Spinal cord (tissue), 10 donors: ENCODE measurements around the gene CHD1L. TPM values are rescaled to one million over a fixed set of nuclear protein-coding genes. Genes with fewer than 3 reads are reported as not detected.
"Not testable (repeated sequence)": the region's sequence is repeated elsewhere in the genome, so short reads cannot be mapped to it uniquely, and the experiment has no call there.

Experiments
- DNase-seq, 6 donors: peaks; one replicate each; pipeline versions ENCODE4 v3.0.0 to v3.0.0-alpha.2; 2013 to 2015; ENCODE audit warnings: low spot score in 6 of 6, low read depth in 4 of 6
- H3K27ac ChIP-seq: one replicate; pipeline ENCODE4 v1.5.1; 2013; ENCODE audit warnings: low read depth, low read length, control low read depth
- H3K27me3 ChIP-seq: one replicate; pipeline ENCODE4 v1.6.1; 2013; ENCODE audit warnings: low read length; ENCODE audit not compliant: control insufficient read depth, insufficient read depth
- H3K36me3 ChIP-seq: one replicate; pipeline ENCODE4 v1.6.1; 2013; ENCODE audit warnings: low read length; ENCODE audit not compliant: control insufficient read depth, insufficient read depth
- H3K4me1 ChIP-seq: one replicate; pipeline ENCODE4 v1.6.1; 2013; ENCODE audit warnings: low read length; ENCODE audit not compliant: control insufficient read depth, insufficient read depth
- H3K4me3 ChIP-seq: one replicate; pipeline ENCODE4 v1.5.1; 2013; ENCODE audit warnings: low read depth, low read length, control low read depth
- H3K9me3 ChIP-seq: one replicate; pipeline ENCODE4 v1.6.1; 2013; ENCODE audit warnings: low read length; ENCODE audit not compliant: control insufficient read depth, insufficient read depth
- WGBS: methylation state at CpG from one replicate; pipeline ENCODE4 v1.1.5; 2013; ENCODE audit warnings: missing lambda C conversion rate; ENCODE audit not compliant: insufficient coverage; 5-methylcytosine and 5-hydroxymethylcytosine counted together
- polyA plus RNA-seq, 2 donors: library from polyadenylated mRNA; unstranded; fragments of 120-200 nt; gene quantifications; one replicate each; pipeline ENCODE4 v1.2.1, GENCODE V29; 2013; ENCODE audit not compliant: insufficient read length in 2 of 2
- total RNA-seq, 2 donors: library from RNA; depleted of rRNA in 1 of 2; stranded (reverse); fragments of 120-200 nt in 1 of 2; fragments of >200 nt in 1 of 2; gene quantifications; one replicate each; pipeline versions ENCODE4 v1.2.3 to v1.2.4, GENCODE V29; 2013 to 2014
- donor health status: healthy.

CHD1L gene
- total and polyA plus RNA-seq, 4 donors = 31.9 to 41.9 (median 37.8) TPM

DNA sequence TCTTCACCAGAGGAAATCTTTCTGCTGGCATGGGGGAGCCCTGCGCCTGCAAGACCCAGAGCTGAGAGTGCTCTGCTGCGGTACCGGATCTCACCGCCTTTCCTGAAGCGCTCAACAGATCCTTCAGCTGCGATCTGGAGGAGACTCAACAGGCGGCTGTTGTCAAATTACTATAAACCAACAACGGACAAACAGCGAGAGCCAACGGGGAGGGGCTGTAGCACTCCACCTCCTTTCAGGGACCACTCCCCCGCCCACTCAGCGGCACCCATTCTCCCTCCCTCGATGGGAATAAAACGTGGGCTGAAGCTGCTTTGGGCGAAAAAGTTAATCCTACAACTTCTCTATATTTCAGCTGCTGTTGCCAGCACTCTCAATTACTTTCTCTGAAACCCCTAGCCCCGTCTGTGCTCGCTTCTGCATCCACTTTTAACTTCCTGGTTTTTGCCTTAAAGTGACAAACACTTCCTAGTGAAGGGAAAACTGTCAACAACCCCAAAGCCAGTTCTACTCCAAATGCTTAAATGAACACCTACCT is 17.2 kb upstream of the CHD1L start, which contains the start of gene FMO5:
Gene FMO5 (minus strand): TSS at position 147 of the 538 bp plus-strand sequence. CDS start 310 bp downstream, outside the sequence.
- H3K27ac ChIP-seq = peak within 1 kb of the TSS; percentile 17
- no peaks in the 10 kb centered on the region for H3K36me3 ChIP-seq
- DNase-seq = peak in 4 of 6 donors; percentile 19 to 58 (median 43)
- H3K27me3 ChIP-seq = peaks cover 3% of the 10 kb centered on the region
- H3K4me1 ChIP-seq = peaks cover 4% of the 10 kb centered on the region
- peak within 1 kb of the TSS; percentile 61 for H3K4me3 ChIP-seq
- no peaks in the 10 kb centered on the region for H3K9me3 ChIP-seq
- under 1% methylated on average over 17 of the region's 17 CpGs for WGBS

GRCh38 chr1:147231032-147231431 is 11.5 kb upstream of the CHD1L start:
- H3K27ac ChIP-seq, H3K9me3 ChIP-seq, H3K4me1 ChIP-seq, H3K36me3 ChIP-seq, H3K4me3 ChIP-seq, H3K27me3 ChIP-seq, DNase-seq: not testable (repeated sequence)
- WGBS = no CpG with 5 or more reads among the region's 5 CpGs

- not testable (repeated sequence) for H3K4me3 ChIP-seq, H3K27me3 ChIP-seq, H3K36me3 ChIP-seq, DNase-seq, H3K27ac ChIP-seq, H3K4me1 ChIP-seq, H3K9me3 ChIP-seq
- WGBS = 83% methylated on average over 3 of the region's 8 CpGs
These were observed 8.6 kb upstream of the CHD1L start for GRCh38 chr1:147233903-147234302.

DNA sequence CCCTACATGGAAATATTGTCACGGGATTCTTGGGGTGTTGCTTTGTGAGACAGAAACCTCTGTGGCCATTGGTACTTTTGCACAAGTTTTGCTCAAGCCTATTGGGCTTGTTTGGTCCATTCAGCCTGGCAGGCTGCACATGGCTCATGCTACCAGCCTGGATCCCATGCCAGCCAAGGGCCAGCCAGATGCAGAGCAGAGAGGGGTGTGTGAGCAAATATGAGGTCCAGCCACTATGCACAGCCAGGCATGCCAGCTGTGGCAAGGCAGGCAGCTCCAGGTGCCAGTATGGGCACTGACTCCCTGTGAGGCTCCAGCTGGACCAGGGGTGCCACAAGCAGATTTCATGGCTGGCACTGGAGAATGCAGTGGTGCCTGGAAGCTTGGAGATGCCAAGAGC is 6.7 kb upstream of the CHD1L start:
- Histone ChIP-seq H3K36me3 (no peaks in the 10 kb centered on the region), H3K27me3 (no peaks in the 10 kb centered on the region), H3K4me1 (no peaks in the 10 kb centered on the region), H3K4me3 (no peak overlapping the region), H3K9me3 (peaks cover 2% of the 10 kb centered on the region), H3K27ac (no peak overlapping the region)
- WGBS = no CpG with 5 or more reads among the region's 1 CpG
- DNase-seq = no peak

DNA sequence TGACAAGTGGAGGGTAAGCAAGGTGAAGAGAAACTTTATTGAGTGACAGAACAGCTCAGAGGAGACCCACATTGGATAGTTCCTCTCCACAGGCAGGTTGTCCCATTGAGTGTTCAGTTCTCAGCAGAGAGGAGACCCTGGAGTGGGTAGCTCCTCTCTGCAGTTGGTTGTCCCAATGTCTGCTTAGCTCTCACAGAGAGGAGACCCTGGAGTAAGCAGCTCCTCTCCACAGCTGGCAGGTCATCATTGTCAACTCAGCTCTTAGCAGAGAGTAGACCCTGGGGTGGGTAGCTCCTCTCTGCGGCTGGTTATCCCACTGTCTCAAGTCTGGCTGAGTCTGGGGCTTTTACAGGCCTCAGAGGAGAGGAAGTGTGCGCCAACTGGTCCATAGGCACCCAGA is 6.0 kb upstream of the CHD1L start:
- no peaks in the 10 kb centered on the region for H3K36me3 ChIP-seq
- no peak for DNase-seq
- WGBS = 100% methylated on average over 1 of the region's 2 CpGs
- H3K4me3 ChIP-seq = no peak overlapping the region
- no peak overlapping the region for H3K27ac ChIP-seq
- H3K27me3 ChIP-seq = no peaks in the 10 kb centered on the region
- H3K4me1 ChIP-seq = no peaks in the 10 kb centered on the region
- peaks cover 2% of the 10 kb centered on the region for H3K9me3 ChIP-seq

- Histone ChIP-seq H3K27ac (no peak overlapping the region), H3K4me3 (no peak overlapping the region), H3K36me3 (no peaks in the 10 kb centered on the region), H3K4me1 (no peaks in the 10 kb centered on the region), H3K9me3 (peaks cover 2% of the 10 kb centered on the region), H3K27me3 (no peaks in the 10 kb centered on the region)
- no peak for DNase-seq
- 83% methylated on average over 3 of the region's 3 CpGs for WGBS
These were observed 5.3 kb upstream of the CHD1L start for GRCh38 chr1:147236959-147237791.

GRCh38 chr1:147238053-147238902 is 4.2 kb upstream of the CHD1L start:
- H3K36me3 ChIP-seq = no peaks in the 10 kb centered on the region
- H3K9me3 ChIP-seq = peaks cover 2% of the 10 kb centered on the region
- DNase-seq = no peak
- no peak overlapping the region for H3K27ac ChIP-seq
- no peak overlapping the region for H3K4me3 ChIP-seq
- H3K4me1 ChIP-seq = no peaks in the 10 kb centered on the region
- H3K27me3 ChIP-seq = no peaks in the 10 kb centered on the region
- WGBS = 83% methylated on average over 2 of the region's 3 CpGs

GRCh38 chr1:147238925-147239820 is 3.3 kb upstream of the CHD1L start:
- Histone ChIP-seq H3K9me3 (peaks cover 2% of the 10 kb centered on the region), H3K36me3 (no peaks in the 10 kb centered on the region), H3K4me1 (no peaks in the 10 kb centered on the region), H3K4me3 (no peak overlapping the region), H3K27ac (no peak overlapping the region), H3K27me3 (no peaks in the 10 kb centered on the region)
- WGBS = 95% methylated on average over 9 of the region's 11 CpGs
- DNase-seq = no peak
